Measurements from ENCODE around the gene NTNG1. TPM values are rescaled to one million over a fixed set of nuclear protein-coding genes. Genes with fewer than 3 reads are reported as not detected.

The NTNG1 gene
- total and polyA plus RNA-seq, 9 donors = 0.28 to 9.1 (median 0.97) TPM

DNA sequence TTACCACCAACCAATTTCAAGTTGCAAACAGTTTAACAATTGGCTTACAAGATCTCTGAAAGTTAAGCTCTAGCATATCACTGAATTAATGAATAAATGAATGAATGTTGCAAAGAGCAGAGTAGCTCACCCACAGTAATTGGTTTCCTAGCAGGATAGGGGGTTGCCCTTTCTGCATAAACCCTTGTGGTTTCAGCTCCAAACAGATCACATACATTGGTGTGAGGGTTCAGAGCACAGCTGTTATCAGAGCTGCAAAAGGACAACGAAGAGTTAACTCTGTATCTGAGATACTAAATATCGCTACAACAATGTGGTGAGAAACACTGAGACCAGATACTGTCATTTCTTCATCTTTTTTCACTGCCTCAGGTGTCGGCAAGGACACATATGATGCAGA lies 46.6 kb downstream of the NTNG1 start:
- TF ChIP-seq EP300 (IDR thresholded peaks at IDR 0.05) (no peak), POLR2A (IDR thresholded peaks at IDR 0.05) (no peak), CTCF (IDR thresholded peaks at IDR 0.05) (no peak)
- intact Hi-C loops (cut with DNase I) = no loop called here
- Histone ChIP-seq H3K4me1 (ENCODE audit: insufficient read depth) (no peaks in the 10 kb centered on the region), H3K27me3 (no peaks in the 10 kb centered on the region), H3K9me3 (no peaks in the 10 kb centered on the region), H3K4me3 (no peak overlapping the region), H3K27ac (no peak overlapping the region), H3K36me3 (no peaks in the 10 kb centered on the region)
- 27 to 44% (median 36%) methylated on average over 3 of the region's 3 CpGs for WGBS, 3 donors
- DNase-seq = no peak

GRCh38 chr1:107188160-107188559 lies 47.3 kb downstream of the NTNG1 start:
- Histone ChIP-seq H3K4me1 (ENCODE audit: insufficient read depth) (no peaks in the 10 kb centered on the region), H3K9me3 (no peaks in the 10 kb centered on the region), H3K4me3 (no peak overlapping the region), H3K36me3 (no peaks in the 10 kb centered on the region), H3K27me3 (no peaks in the 10 kb centered on the region), H3K27ac (no peak overlapping the region)
- intact Hi-C loops (cut with DNase I) = no loop called here
- TF ChIP-seq POLR2A (IDR thresholded peaks at IDR 0.05) = no peak
- TF ChIP-seq CTCF (IDR thresholded peaks at IDR 0.05) = no peak
- no peak for TF ChIP-seq EP300 (IDR thresholded peaks at IDR 0.05)
- 90 to 95% (median 95%) methylated on average over 3 of the region's 3 CpGs for WGBS, 3 donors
- DNase-seq = no peak

GRCh38 chr1:107194380-107194779 lies 53.5 kb downstream of the NTNG1 start:
- DNase-seq = no peak
- intact Hi-C loops (cut with DNase I) = no loop called here
- TF ChIP-seq POLR2A (IDR thresholded peaks at IDR 0.05) = no peak
- no peak for TF ChIP-seq CTCF (IDR thresholded peaks at IDR 0.05)
- TF ChIP-seq EP300 (IDR thresholded peaks at IDR 0.05) = no peak
- no peaks in the 10 kb centered on the region for H3K9me3 ChIP-seq
- WGBS, 3 donors = 50 to 58% (median 56%) methylated on average over 1 of the region's 1 CpG
- no peaks in the 10 kb centered on the region for H3K36me3 ChIP-seq
- H3K27me3 ChIP-seq = no peaks in the 10 kb centered on the region
- no peaks in the 10 kb centered on the region for H3K4me1 ChIP-seq (ENCODE audit: insufficient read depth)
- no peak overlapping the region for H3K4me3 ChIP-seq
- H3K27ac ChIP-seq = no peak overlapping the region

- H3K27ac ChIP-seq = no peak overlapping the region
- no peak for DNase-seq
- H3K4me3 ChIP-seq = no peak overlapping the region
- WGBS, 3 donors = 64 to 86% (median 80%) methylated on average over 1 of the region's 1 CpG
- H3K4me1 ChIP-seq (ENCODE audit: insufficient read depth) = no peaks in the 10 kb centered on the region
- H3K27me3 ChIP-seq = no peaks in the 10 kb centered on the region
- intact Hi-C loops (cut with DNase I) = no loop called here
- H3K36me3 ChIP-seq = no peaks in the 10 kb centered on the region
- H3K9me3 ChIP-seq = no peaks in the 10 kb centered on the region
- TF ChIP-seq EP300 (IDR thresholded peaks at IDR 0.05) = no peak
- no peak for TF ChIP-seq CTCF (IDR thresholded peaks at IDR 0.05)
- TF ChIP-seq POLR2A (IDR thresholded peaks at IDR 0.05) = no peak
These were observed 54.6 kb downstream of the NTNG1 start for GRCh38 chr1:107195476-107195875.

Measured in ovary (tissue), 9 donors.